SW480 (cell line): ENCODE data around the gene ZFP57.

ENCODE experiments used
- DNase-seq: peaks from one replicate; pipeline ENCODE4 v3.0.0-alpha.2; 2016; ENCODE audit warnings: low spot score

The ZFP57 gene

GRCh38 chr6:29680904-29681303 is at the start of gene ZFP57:
Gene ZFP57 (minus strand): TSS chr6:29681152. CDS start chr6:29677003, 4,149 bp downstream.
- no peak for DNase-seq

GRCh38 chr6:29730575-29731126 is 49.7 kb upstream of the ZFP57 start:
- no peak for DNase-seq

DNA sequence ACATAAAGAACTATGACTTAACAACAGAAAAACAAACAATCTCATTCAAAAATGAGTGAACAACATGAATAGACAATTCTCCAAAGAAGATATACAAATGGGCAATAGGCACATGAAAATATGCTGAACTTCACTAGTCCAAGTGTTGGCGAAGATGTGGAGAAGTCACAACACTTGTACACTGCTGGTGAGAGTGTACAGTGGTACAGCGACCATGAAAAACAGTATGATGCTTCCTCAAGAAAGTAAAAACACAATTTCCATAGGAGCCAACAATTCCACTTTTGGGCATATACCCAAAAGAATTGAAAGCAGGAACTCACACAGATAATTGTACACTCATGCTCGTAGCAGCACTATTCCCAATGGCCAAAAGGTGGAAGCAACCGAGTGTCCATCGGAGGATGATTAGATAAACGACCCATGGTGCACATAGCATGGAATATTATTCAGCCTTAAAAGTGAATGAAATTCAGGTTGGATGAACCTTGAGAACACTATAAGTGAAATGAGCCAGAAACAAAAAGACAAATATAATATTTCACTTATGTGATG is 48.9 kb upstream of the ZFP57 start:
- no peak for DNase-seq

GRCh38 chr6:29728875-29729270 is 47.9 kb upstream of the ZFP57 start:
- DNase-seq, result no peak

DNA sequence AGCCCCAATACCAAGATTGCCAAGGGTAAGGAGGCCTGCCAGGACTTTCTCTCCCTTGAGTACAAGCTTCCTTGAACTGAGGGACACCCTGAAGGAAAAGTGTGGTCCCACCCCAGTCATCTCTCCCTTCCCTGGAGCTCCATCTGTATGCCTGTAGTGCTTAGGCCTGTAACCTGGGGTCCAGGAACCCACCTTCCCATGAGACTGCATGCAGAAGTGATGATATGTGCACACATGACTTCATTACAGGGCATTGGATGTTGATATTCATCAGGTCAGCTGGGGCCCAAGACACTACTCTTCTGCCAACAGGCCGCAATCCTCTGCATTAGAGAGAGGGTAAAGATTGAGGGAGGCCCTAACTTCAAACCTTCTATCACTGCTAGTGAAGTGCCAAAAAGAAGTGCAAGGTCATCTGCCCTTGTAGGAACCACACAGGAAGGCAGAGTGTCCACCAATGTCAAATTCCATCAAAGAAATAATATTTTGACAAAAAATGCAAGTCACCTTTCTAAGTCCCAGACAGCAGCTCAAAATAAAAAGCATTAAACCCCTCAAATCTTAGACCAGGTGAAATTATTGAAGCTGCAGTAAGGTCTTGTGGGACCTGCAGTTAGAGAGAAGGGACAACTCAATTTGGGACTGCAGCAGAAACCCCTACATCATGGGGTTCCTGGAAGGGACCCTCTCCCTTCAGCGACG is 47.4 kb upstream of the ZFP57 start:
- DNase-seq, result no peak

DNA sequence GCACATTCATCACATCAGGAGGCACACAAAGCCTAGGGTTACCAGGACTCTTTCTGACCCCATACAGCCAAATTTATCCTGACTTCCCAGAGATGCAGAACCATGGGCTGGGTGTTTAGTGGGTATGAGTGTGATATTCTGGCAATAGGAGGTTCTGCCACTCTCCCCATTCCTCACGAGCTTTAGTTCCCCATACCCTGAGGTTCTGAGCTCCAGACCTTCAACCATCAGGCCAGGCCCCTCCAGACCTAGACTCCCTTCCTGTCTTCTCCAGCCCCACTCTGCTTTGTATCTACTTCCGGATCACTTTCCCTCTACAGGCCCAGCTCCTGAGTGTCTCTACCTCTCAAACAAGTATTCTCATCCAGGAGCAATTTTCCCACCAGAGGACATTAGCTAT is 46.7 kb upstream of the ZFP57 start:
- DNase-seq, result no peak

DNA sequence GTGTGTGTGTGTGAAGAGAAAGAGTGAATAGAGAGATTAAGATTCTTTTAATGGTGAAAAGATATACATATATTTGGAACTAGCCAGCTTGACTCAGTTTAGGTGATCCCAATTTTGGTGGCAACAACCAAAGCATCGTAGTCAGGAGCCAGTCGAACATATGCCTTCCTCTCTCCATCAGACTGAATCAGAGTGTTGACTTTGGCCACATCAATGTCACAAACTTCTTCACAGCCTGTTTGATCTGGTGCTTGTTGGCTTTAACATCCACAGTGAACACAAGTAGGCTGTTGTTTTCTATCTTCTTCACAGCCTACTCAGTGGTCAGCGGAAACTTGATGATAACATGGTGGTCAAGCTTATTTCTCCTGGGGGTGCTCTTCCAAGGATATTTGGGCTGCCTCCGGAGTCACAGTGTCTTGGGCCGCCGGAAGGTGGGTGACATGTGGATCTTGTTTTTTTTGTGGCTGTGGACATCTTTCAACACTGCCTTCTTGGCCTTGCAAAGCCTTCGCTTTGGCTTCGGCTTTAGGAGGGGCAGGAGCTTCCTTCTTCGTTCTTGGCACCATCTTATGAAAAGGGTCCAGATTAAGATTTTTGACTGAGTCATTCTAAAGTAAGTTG is 45.7 kb upstream of the ZFP57 start:
- no peak for DNase-seq

DNA sequence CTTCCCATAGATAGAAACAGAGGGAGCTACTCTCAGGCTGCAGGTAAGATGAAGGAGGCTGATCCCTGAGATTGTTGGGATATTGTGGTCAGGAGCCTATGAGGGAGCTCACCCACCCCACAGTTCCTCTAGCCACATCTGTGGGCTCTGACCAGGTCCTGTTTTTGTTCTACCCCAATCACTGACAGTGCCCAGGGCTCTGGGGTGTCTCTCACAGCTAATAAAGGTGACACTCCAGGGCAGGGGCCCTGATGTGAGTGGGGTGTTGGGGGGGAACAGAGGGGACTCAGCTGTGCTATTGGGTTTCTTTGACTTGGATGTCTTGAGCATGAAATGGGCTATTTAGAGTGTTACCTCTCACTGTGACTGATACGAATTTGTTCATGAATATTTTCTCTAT is 45.0 kb upstream of the ZFP57 start:
- DNase-seq, result no peak

DNA sequence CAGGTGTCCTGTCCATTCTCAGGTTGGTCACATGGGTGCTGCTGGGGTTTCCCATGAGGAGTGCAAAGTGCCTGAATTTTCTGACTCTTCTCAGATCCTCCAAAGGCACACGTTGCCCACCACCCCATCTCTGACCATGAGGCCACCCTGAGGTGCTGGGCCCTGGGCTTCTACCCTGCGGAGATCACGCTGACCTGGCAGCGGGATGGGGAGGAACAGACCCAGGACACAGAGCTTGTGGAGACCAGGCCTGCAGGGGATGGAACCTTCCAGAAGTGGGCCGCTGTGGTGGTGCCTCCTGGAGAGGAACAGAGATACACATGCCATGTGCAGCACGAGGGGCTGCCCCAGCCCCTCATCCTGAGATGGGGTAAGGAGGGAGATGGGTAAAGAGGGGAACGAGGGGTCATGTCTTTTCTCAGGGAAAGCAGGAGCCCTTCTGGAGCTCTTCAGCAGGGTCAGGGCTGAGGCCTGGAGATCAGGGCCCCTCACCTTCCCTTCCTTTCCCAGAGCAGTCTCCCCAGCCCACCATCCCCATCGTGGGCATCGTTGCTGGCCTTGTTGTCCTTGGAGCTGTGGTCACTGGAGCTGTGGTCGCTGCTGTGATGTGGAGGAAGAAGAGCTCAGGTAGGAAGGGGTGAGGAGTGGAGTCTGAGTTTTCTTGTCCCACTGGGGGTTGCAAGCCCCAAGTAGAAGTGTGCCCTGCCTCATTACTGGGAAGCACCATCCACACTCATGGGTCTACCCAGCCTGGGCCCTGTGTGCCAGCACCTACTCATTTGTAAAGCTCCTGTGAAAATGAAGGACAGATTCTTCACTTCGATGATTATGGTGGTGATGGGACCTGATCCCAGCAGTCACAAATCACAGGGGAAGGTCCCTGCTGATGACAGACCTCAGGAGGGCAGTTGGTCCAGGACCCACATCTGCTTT is 44.3 kb upstream of the ZFP57 start:
- DNase-seq, result no peak

DNA sequence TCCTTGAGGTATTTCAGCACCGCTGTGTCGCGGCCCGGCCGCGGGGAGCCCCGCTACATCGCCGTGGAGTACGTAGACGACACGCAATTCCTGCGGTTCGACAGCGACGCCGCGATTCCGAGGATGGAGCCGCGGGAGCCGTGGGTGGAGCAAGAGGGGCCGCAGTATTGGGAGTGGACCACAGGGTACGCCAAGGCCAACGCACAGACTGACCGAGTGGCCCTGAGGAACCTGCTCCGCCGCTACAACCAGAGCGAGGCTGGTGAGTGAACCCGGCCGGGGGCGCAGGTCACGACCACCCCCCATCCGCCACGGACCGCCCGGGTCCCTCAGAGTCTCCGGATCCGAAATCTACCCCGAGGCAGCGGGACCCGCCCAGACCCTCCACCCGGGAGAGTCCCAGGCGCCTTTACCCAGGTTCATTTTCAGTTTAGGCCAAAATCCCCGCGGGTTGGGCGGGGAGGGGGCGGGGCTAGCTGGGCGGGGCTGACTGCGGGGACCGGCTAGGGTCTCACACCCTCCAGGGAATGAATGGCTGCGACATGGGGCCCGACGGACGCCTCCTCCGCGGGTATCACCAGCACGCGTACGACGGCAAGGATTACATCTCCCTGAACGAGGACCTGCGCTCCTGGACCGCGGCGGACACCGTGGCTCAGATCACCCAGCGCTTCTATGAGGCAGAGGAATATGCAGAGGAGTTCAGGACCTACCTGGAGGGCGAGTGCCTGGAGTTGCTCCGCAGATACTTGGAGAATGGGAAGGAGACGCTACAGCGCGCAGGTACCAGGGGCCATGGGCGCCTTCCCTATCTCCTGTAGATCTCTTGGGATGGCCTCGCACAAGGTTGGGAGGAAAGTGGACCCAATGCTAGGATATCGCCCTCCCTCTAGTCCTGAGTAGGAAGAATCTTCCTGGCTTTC is 43.0 kb upstream of the ZFP57 start:
- DNase-seq, result no peak

- peak; percentile 78 for DNase-seq
These were observed 42.3 kb upstream of the ZFP57 start, which contains the start of gene HLA-F for GRCh38 chr6:29723262-29723665. Gene HLA-F (plus strand): TSS chr6:29723434. CDS start chr6:29723464, 30 bp downstream.

DNA sequence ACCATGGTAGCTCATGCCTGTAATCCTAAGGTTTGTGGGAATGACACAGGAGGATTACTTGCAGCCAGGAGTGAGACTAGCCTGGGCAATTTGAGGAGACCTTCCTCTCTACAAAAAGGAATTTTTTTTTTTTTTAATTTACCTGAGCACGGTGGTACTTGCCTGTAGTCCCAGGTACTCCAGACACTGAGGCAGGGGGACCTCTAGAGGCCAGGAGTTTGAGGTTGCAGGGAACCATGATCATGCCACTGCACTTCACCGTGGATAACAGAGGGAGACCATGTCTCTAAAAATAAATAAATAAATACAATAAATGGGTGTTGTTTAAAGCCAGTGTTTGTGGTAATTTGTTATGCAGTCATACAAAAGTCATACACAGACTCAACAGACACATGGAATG is 39.9 kb upstream of the ZFP57 start:
- peak; percentile 24 for DNase-seq

GRCh38 chr6:29710281-29710941 is 29.5 kb upstream of the ZFP57 start:
- no peak for DNase-seq

GRCh38 chr6:29709188-29709587 is 28.2 kb upstream of the ZFP57 start:
- DNase-seq, result no peak

- DNase-seq, result no peak
These were observed 27.7 kb upstream of the ZFP57 start for GRCh38 chr6:29708432-29709179.

GRCh38 chr6:29705389-29706231 is 24.7 kb upstream of the ZFP57 start:
- DNase-seq, result peak; percentile 42

DNA sequence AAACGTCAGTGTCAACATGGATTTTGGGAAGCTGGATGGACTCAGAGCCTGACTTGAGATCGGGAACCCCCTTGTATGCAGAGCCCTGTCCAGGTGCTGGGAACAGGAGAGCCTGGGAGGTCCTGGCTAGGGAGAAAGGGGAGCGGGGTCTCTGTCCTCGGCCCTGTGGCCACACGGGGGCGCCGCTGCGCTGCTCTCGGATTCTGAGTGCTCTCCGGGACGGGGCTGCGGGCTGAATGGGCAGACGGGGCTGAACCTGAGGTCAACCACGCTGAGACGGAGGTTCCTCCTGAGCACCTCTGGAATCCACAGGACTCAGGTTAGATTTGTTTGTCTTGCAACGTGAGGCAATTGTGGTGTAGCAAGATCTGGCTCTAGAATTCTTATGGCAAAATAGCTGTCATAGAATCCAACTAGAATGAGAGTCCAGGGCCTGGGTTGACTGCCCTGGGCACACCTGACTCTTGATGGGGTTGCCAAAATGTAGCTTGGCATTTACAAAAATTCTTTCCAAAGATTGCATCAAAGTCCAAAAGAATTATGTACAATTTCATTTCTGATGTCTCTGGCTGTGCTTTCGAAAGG is 21.7 kb upstream of the ZFP57 start:
- DNase-seq, result peak; percentile 18
